Gastrocnemius medialis (tissue), 4 donors: Measurements from ENCODE around the gene AGO3.

Experiments
- POLR2A ChIP-seq, 2 donors: fragments of 450-650 bp; IDR thresholded peaks; one replicate each; pipeline ENCODE4 v1.6.1; 2017; ENCODE audit warnings: antibody characterized with exemption in 2 of 2, mild to moderate bottlenecking in 2 of 2, moderate library complexity in 2 of 2
- TF ChIP-seq, protein P1 (sequence below), 5 experiments: fragments of 450-650 bp in 3 of 5; fragments of 200-600 bp in 2 of 5; sonication (generic) in 2 of 5; IDR thresholded peaks in 4 of 5; conservative IDR thresholded peaks in 1 of 5; 1 replicate in 4 of 5; 2 replicates in 1 of 5; pipeline ENCODE4 v1.5.1; 2016 to 2019; ENCODE audit warnings: antibody characterized with exemption in 5 of 5, mild to moderate bottlenecking in 3 of 5, moderate library complexity in 3 of 5

DNA sequence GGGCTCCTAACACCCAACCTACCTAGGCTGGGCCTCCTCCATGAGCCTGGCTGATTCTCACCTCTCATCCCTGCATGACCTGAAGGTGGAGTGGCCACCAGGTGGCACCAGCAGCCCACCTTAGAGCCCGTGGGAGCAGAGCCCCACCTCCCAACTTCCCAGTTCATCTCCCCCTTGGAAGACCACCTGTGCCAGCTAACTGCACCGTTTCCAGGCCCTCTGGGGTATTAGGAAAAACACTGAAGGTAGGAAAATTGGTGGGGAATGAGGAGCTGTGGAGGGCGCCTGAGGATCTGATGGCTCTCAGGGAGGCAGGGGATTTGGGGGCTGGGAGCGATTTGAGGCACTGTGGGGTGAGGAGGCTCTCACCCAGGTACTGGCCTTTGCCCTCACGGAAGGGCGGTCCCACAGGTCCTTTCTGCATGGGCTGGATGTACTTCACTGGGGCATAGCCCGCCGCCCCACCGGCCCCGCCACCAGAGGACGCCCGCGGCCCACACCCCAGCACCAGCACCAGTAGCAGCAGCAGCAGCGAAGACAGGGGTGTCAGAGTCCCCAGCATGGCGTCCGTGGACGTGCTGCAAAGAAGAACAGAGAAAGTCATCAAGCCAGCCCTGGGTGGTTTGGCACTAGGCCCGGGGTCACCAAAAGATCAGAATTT is 168.9 kb downstream of the AGO3 start:
- TF ChIP-seq, protein P1, sequence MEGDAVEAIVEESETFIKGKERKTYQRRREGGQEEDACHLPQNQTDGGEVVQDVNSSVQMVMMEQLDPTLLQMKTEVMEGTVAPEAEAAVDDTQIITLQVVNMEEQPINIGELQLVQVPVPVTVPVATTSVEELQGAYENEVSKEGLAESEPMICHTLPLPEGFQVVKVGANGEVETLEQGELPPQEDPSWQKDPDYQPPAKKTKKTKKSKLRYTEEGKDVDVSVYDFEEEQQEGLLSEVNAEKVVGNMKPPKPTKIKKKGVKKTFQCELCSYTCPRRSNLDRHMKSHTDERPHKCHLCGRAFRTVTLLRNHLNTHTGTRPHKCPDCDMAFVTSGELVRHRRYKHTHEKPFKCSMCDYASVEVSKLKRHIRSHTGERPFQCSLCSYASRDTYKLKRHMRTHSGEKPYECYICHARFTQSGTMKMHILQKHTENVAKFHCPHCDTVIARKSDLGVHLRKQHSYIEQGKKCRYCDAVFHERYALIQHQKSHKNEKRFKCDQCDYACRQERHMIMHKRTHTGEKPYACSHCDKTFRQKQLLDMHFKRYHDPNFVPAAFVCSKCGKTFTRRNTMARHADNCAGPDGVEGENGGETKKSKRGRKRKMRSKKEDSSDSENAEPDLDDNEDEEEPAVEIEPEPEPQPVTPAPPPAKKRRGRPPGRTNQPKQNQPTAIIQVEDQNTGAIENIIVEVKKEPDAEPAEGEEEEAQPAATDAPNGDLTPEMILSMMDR (IDR thresholded peaks at IDR 0.05 in 4 of 5, conservative IDR thresholded peaks at IDR 0.05 in 1 of 5), result peak; percentile 64 to 90 (median 86)
- no peak for TF ChIP-seq POLR2A (IDR thresholded peaks at IDR 0.05)
